Left ventricle myocardium superior (tissue), 1 donor: Measurements from ENCODE around the gene SF3A2. TPM values are rescaled to one million over a fixed set of nuclear protein-coding genes. Genes with fewer than 3 reads are reported as not detected.

Experiments used
- ATAC-seq: fragments of 200-7000 bp; cut with Tn5 transposase; one replicate; pipeline ENCODE4 v1.9.1; 2020; ENCODE audit warnings: mild to moderate bottlenecking, moderate library complexity
- DNase-seq: peaks from one replicate; pipeline ENCODE4 v3.0.0-alpha.2; 2020
- intact Hi-C: fragments of 100-400 bp; cut with micrococcal nuclease; formaldehyde crosslinking; loops from one replicate; pipeline ENCODE4 v1.11.0; 2022
- total RNA-seq: library from RNA; stranded (reverse); fragmentation: NEBNext Ultra II Directional; extraction: Animal tissue kit (Norgen Biotek cat#: 25700); gene quantifications from one replicate; pipeline ENCODE4 v1.2.1, GENCODE V29; 2021
- donor health status: DM: no; HTN: yes; CAD: no; lungs with severe emphysema.

SF3A2 gene
- total RNA-seq, 1 donor from 2014 or later, result 31.4 TPM

- peak; percentile 2 for ATAC-seq
- peak; percentile 27 for DNase-seq
- intact Hi-C loops, result no loop called here
Measured at GRCh38 chr19:2249880-2250765, 13.5 kb downstream of the SF3A2 start.

- ATAC-seq (no peak), DNase-seq (peak; percentile 21)
- intact Hi-C loops, result no loop called here
Measured at GRCh38 chr19:2250766-2251105, 14.1 kb downstream of the SF3A2 start.

- ATAC-seq (no peak), DNase-seq (peak; percentile 32)
- intact Hi-C loops, result no loop called here
Measured at GRCh38 chr19:2251106-2252054, 14.8 kb downstream of the SF3A2 start.

GRCh38 chr19:2252055-2252796, 15.6 kb downstream of the SF3A2 start:
- intact Hi-C loops, result no loop called here
- DNase-seq (peak; percentile 24), ATAC-seq (no peak)

GRCh38 chr19:2252797-2253105, 16.1 kb downstream of the SF3A2 start:
- ATAC-seq (no peak), DNase-seq (no peak)
- intact Hi-C loops, result no loop called here

- DNase-seq (no peak), ATAC-seq (no peak)
- intact Hi-C loops, result no loop called here
Measured at GRCh38 chr19:2253106-2254063, 16.8 kb downstream of the SF3A2 start.

- intact Hi-C loops, result no loop called here
- DNase-seq (no peak), ATAC-seq (peak; percentile 24)
Measured at GRCh38 chr19:2254064-2254872, 17.6 kb downstream of the SF3A2 start.

GRCh38 chr19:2255112-2255845, 18.7 kb downstream of the SF3A2 start:
- intact Hi-C loops, result no loop called here
- ATAC-seq, result no peak

GRCh38 chr19:2255982-2256685, 19.5 kb downstream of the SF3A2 start, which contains the start of gene JSRP1:
TSS of gene JSRP1 (minus strand) at chr19:2256417. CDS start at chr19:2255314, 1,103 bp downstream.
- no peak for ATAC-seq
- intact Hi-C loops, result no loop called here
- no peak for DNase-seq

More at GRCh38 chr19:2255112-2255845, 18.7 kb downstream of the SF3A2 start:
- DNase-seq, result no peak

- no peak for DNase-seq
- intact Hi-C loops, result no loop called here
- ATAC-seq, result no peak
Measured at GRCh38 chr19:2259336-2259735, 22.7 kb downstream of the SF3A2 start.

- DNase-seq (no peak), ATAC-seq (no peak)
- intact Hi-C loops, result no loop called here
Measured at GRCh38 chr19:2260341-2260805, 23.7 kb downstream of the SF3A2 start.

GRCh38 chr19:2261438-2262172, 25.0 kb downstream of the SF3A2 start:
- peak; percentile 66 for DNase-seq
- ATAC-seq, result no peak
- intact Hi-C loops, result no loop called here

- DNase-seq (peak; percentile 92), ATAC-seq (no peak)
- intact Hi-C loops, result no loop called here
Measured at GRCh38 chr19:2266183-2266993, 29.8 kb downstream of the SF3A2 start.

GRCh38 chr19:2268480-2268830, 31.8 kb downstream of the SF3A2 start:
- DNase-seq, result no peak
- intact Hi-C loops, result no loop called here
- ATAC-seq, result no peak

- intact Hi-C loops, result no loop called here
- DNase-seq (no peak), ATAC-seq (no peak)
Measured at GRCh38 chr19:2268861-2269243, 32.2 kb downstream of the SF3A2 start.
